ENCODE measurements around the gene TUBA4B.
A peak's percentile ranks its signal among the peaks of the same experiment; 100 is the strongest.
"Not testable (repeated sequence)": the region's sequence is repeated elsewhere in the genome, so short reads cannot be mapped to it uniquely, and the experiment has no call there.

Gene TUBA4B

GRCh38 chr2:219293736-219294231, 40.7 kb downstream of the TUBA4B start:
- DNase-seq = no peak

GRCh38 chr2:219294356-219295351, 41.6 kb downstream of the TUBA4B start:
- no peak for DNase-seq

- DNase-seq = no peak
Measured at GRCh38 chr2:219296142-219296541, 43.1 kb downstream of the TUBA4B start.

- no peak for DNase-seq
Measured at GRCh38 chr2:219296631-219297391, 43.8 kb downstream of the TUBA4B start.

- no peak for DNase-seq
Measured at GRCh38 chr2:219297766-219298456, 44.9 kb downstream of the TUBA4B start.

GRCh38 chr2:219298759-219299371, 45.8 kb downstream of the TUBA4B start:
- DNase-seq = peak; percentile 50 to 54

GRCh38 chr2:219299372-219299760, 46.3 kb downstream of the TUBA4B start:
- DNase-seq = no peak

GRCh38 chr2:219300022-219300421, 47.0 kb downstream of the TUBA4B start:
- no peak for DNase-seq

GRCh38 chr2:219302412-219302968, 49.4 kb downstream of the TUBA4B start:
- DNase-seq = no peak

- DNase-seq = no peak
Measured at GRCh38 chr2:219304223-219304622, 51.2 kb downstream of the TUBA4B start.

GRCh38 chr2:219306047-219306446, 53.0 kb downstream of the TUBA4B start:
- DNase-seq = no peak

GRCh38 chr2:219308142-219309101, 55.4 kb downstream of the TUBA4B start:
- DNase-seq = peak; percentile 38 to 64

- peak; percentile 86 to 94 for DNase-seq
Measured at GRCh38 chr2:219309278-219309677, 56.2 kb downstream of the TUBA4B start, which contains the start of gene PTPRN. Gene PTPRN, minus strand, starts transcription at chr2:219309401. Its CDS starts 69 bp downstream, at chr2:219309332.

GRCh38 chr2:219312683-219313263, 59.7 kb downstream of the TUBA4B start:
- not testable (repeated sequence) for DNase-seq

- no peak for DNase-seq
Measured at GRCh38 chr2:219314804-219315468, 61.9 kb downstream of the TUBA4B start.

All from SHP77 (cell line).